MCF 10A (cell line): ENCODE data around the gene PLD1. TPM values are rescaled to one million over a fixed set of nuclear protein-coding genes. Genes with fewer than 3 reads are reported as not detected.

ENCODE experiments used
- BruUV-seq: library from RNA; stranded (reverse); fragments of 400-500 nt; replicated peaks from 2 replicates; lab custom pipeline; 2021; lab: Mats Ljungman, UMichigan
- CTCF ChIA-PET: fragments of 300-600 bp; sonication (Branson Sonifier 250); formaldehyde crosslinking; extraction: SDS; loops from one replicate; lab custom pipeline; 2021; ENCODE audit warnings: antibody characterized with exemption, inconsistent platforms; lab: Yijun Ruan, JAX
- POLR2A ChIA-PET: fragments of 300-600, 350-650 bp; sonication (Branson Sonifier 250); formaldehyde crosslinking; extraction: SDS; loops from one replicate; lab custom pipeline; 2020; ENCODE audit warnings: antibody characterized with exemption, inconsistent platforms; lab: Yijun Ruan, JAX
- DNase-seq: peaks from one replicate; pipeline ENCODE4 v3.0.0-alpha.2; 2018; ENCODE audit not compliant: unreplicated experiment
- H3K27ac Mint-ChIP-seq: one replicate; pipeline ENCODE4 v1.8.0; 2022; ENCODE audit warnings: mild to moderate bottlenecking, low read depth, mixed read lengths; ENCODE audit not compliant: unreplicated experiment
- H3K27me3 Mint-ChIP-seq: one replicate; pipeline ENCODE4 v1.8.0; 2022; ENCODE audit warnings: mixed read lengths; ENCODE audit not compliant: insufficient read depth, unreplicated experiment
- H3K36me3 Mint-ChIP-seq: one replicate; pipeline ENCODE4 v1.8.0; 2022; ENCODE audit warnings: mild to moderate bottlenecking, moderate library complexity, mixed read lengths; ENCODE audit not compliant: insufficient read depth, unreplicated experiment
- H3K4me1 Mint-ChIP-seq: one replicate; pipeline ENCODE4 v1.8.0; 2022; ENCODE audit warnings: mixed read lengths; ENCODE audit not compliant: insufficient read depth, unreplicated experiment
- H3K4me3 Mint-ChIP-seq: one replicate; pipeline ENCODE4 v1.8.0; 2022; ENCODE audit warnings: mild to moderate bottlenecking, moderate library complexity, mixed read lengths; ENCODE audit not compliant: unreplicated experiment
- H3K9me3 Mint-ChIP-seq: one replicate; pipeline ENCODE4 v1.8.0; 2022; ENCODE audit warnings: mixed read lengths; ENCODE audit not compliant: unreplicated experiment
- CTCF ChIP-seq: fragments of 200-600 bp; IDR thresholded peaks from one replicate; pipeline ENCODE4 v1.8.0; 2022; ENCODE audit warnings: antibody characterized with exemption, mild to moderate bottlenecking; ENCODE audit not compliant: unreplicated experiment
- intact Hi-C: fragments of 100-400 bp; cut with micrococcal nuclease; formaldehyde crosslinking; loops from 2 replicates; pipeline ENCODE4 v1.14.1; 2022
- total RNA-seq: library from RNA; stranded (reverse); gene quantifications from 2 replicates; pipeline ENCODE4 v1.2.3, GENCODE V29; 2022

Gene PLD1
- total RNA-seq, 1 experiment from 2014 or later = 8.0 TPM

DNA sequence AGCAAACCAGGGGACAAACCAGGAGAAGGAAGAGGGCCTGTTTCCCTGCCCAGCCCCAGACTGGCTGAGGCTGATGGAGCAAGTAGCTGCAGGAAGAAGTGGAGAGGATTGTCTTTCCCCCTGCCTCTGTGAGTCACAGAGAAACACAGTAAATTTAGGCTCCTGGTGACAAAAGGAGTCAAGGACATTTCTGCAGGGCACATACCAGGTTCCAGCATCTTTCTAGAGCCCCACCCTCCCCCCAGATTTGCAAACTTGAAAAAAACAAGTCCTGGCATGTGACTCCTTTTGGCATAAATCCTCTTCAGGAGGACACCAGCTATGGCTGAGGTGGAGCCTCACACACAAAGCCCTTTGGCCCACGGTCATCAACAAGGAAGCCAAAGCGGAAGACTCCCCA, 17.8 kb downstream of the PLD1 start:
- no peak for DNase-seq
- BruUV-seq = no TSS peak
- peaks cover 9% of the 10 kb centered on the region for H3K36me3 Mint-ChIP-seq
- no peaks in the 10 kb centered on the region for H3K27me3 Mint-ChIP-seq
- ChIA-PET POLR2A (interaction anchor here (0.6 to 5.3 kb wide), 5 partner anchors 9 to 38 kb away, joined by 4 to 47 read pairs (median 15); partner anchors contain the start of gene PLD1), CTCF (interaction anchor here (1.1 to 2.9 kb wide), 4 partner anchors 20 to 146 kb away, joined by 3 to 17 read pairs (median 3); no protein-coding TSS in a partner anchor)
- peaks cover 27% of the 10 kb centered on the region for H3K4me1 Mint-ChIP-seq
- intact Hi-C loops = no loop called here
- TF ChIP-seq CTCF = no peak
- peak overlapping the region; percentile 95 for H3K27ac Mint-ChIP-seq
- no peaks in the 10 kb centered on the region for H3K9me3 Mint-ChIP-seq
- H3K4me3 Mint-ChIP-seq = no peak overlapping the region

DNA sequence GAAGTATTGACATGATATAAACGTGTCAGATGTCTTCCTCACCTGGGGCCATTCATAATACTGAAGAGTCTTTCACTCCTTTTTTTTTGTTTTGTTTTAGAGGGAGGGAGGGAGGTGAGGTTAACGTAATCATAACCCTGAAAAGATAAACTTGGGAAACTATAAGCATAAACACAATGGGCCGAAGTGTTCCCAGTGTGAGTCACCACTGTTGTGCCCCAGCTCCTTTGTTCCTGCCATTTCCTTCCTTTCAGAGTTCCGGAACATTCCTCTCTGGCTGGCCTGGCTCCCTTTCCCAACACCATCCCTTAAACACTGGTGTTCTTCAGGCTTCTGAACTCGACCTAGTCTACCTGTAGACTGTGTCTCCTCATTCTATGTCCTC, 18.6 kb downstream of the PLD1 start:
- intact Hi-C loops = no loop called here
- H3K27ac Mint-ChIP-seq = peak overlapping the region; percentile 95
- CTCF ChIA-PET = interaction anchor here (0.7 to 2.9 kb wide), 7 partner anchors 10 to 250 kb away, joined by 3 to 20 read pairs (median 3); no protein-coding TSS in a partner anchor
- no TSS peak for BruUV-seq
- H3K4me1 Mint-ChIP-seq = peaks cover 27% of the 10 kb centered on the region
- peak; percentile 92 for DNase-seq
- TF ChIP-seq CTCF = no peak
- no peaks in the 10 kb centered on the region for H3K27me3 Mint-ChIP-seq
- H3K4me3 Mint-ChIP-seq = no peak overlapping the region
- POLR2A ChIA-PET = interaction anchor here (1.0 to 5.3 kb wide), 5 partner anchors 10 to 251 kb away, joined by 3 to 47 read pairs (median 15); partner anchors contain the start of gene PLD1
- no peaks in the 10 kb centered on the region for H3K9me3 Mint-ChIP-seq
- peaks cover 9% of the 10 kb centered on the region for H3K36me3 Mint-ChIP-seq

GRCh38 chr3:171790898-171791691, 19.2 kb downstream of the PLD1 start:
- intact Hi-C loops = no loop called here
- ChIA-PET POLR2A (interaction anchor here (0.6 to 5.3 kb wide), 8 partner anchors 11 to 379 kb away, joined by 3 to 47 read pairs (median 4); partner anchors contain the start of gene PLD1), CTCF (interaction anchor here (0.7 to 2.9 kb wide), 6 partner anchors 10 to 250 kb away, joined by 3 to 20 read pairs (median 4); no protein-coding TSS in a partner anchor)
- DNase-seq = no peak
- H3K27me3 Mint-ChIP-seq = no peaks in the 10 kb centered on the region
- BruUV-seq = no TSS peak
- no peak for TF ChIP-seq CTCF
- H3K9me3 Mint-ChIP-seq = no peaks in the 10 kb centered on the region
- H3K4me1 Mint-ChIP-seq = peaks cover 27% of the 10 kb centered on the region
- peak overlapping the region; percentile 95 for H3K27ac Mint-ChIP-seq
- peaks cover 9% of the 10 kb centered on the region for H3K36me3 Mint-ChIP-seq
- no peak overlapping the region for H3K4me3 Mint-ChIP-seq

GRCh38 chr3:171790574-171790897, 19.7 kb downstream of the PLD1 start:
- peaks cover 27% of the 10 kb centered on the region for H3K4me1 Mint-ChIP-seq
- no peak for TF ChIP-seq CTCF
- intact Hi-C loops = no loop called here
- H3K9me3 Mint-ChIP-seq = no peaks in the 10 kb centered on the region
- no peak overlapping the region for H3K4me3 Mint-ChIP-seq
- H3K27ac Mint-ChIP-seq = no peak overlapping the region
- no peaks in the 10 kb centered on the region for H3K27me3 Mint-ChIP-seq
- CTCF ChIA-PET = interaction anchor here (2.0 to 2.9 kb wide), 3 partner anchors 11 to 39 kb away, joined by 6 to 20 read pairs (median 17); no protein-coding TSS in a partner anchor
- no peak for DNase-seq
- POLR2A ChIA-PET = interaction anchor here (0.6 to 5.3 kb wide), 7 partner anchors 11 to 379 kb away, joined by 3 to 47 read pairs (median 6); partner anchors contain the start of gene PLD1
- BruUV-seq = no TSS peak
- peaks cover 9% of the 10 kb centered on the region for H3K36me3 Mint-ChIP-seq
